ENCODE measurements around the gene FLT4.

Gene FLT4

DNA sequence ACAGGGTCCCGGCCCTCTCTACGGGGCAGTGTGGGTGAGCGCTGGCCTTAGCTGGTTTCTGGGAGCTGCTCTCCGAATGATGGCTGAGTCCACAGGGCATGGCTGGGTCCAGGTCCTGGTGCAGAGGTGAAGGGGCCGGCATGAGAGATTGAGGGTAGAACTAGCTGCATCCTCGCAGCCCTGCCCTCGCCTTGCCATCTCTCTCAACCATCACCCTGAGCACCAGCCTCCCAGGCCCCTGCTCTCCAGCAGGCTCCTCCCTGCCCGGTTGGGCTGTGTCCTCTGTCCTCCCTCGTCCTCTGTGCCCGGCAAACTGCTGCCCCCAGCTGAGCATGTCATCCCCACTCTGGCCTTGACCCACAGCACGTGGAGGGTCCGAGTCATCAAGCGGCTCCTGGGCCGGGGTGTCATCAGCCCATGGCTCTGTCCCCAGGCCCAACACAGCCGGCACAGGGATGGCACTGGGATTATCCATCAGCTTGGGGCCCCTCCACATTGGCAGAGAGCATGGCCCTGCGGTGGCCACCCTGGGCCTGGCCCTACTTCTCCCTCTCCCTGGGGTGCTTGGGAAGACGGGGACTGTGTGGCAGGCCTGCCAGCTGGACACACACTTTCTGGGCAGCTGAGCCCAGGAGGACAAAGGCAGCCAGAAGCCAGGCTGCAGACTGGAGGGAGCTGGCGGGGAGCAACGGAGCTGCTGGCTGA lies 8.4 kb downstream of the FLT4 start:
- no peak for DNase-seq

DNA sequence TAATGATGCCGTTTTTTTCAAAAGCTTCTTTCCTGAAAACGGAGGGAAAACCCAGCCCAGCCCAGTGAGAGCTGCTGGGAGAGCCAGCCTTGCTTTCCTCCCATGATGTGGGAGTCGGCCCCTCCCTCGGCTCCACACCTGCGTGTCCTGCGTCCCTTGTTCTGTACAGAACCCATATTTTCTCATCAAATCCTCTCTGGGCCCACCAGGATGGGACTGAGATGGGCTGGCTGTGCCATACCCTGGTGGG lies 8.9 kb downstream of the FLT4 start:
- DNase-seq, result no peak

- no peak for DNase-seq
Measured at GRCh38 chr5:180639741-180640610, 9.4 kb downstream of the FLT4 start.

DNA sequence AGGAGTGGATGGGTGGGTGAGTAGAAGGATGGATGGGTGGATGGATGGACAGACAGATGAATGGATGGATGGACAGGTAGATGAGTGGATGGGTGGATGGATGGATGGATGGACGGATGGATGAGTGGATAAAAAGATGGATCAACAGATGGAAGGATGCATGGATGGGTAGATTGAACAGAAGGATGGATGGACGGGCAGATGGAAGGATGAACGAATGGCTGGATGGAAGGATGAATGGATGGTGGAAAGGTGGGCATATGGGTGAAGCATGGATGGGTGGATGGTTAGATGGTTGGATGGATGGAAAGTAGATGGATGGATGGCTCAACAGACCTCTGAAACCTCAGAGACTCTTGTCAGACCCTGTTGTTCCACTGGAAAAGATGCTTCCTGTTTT lies 10.1 kb downstream of the FLT4 start:
- DNase-seq, result no peak

DNA sequence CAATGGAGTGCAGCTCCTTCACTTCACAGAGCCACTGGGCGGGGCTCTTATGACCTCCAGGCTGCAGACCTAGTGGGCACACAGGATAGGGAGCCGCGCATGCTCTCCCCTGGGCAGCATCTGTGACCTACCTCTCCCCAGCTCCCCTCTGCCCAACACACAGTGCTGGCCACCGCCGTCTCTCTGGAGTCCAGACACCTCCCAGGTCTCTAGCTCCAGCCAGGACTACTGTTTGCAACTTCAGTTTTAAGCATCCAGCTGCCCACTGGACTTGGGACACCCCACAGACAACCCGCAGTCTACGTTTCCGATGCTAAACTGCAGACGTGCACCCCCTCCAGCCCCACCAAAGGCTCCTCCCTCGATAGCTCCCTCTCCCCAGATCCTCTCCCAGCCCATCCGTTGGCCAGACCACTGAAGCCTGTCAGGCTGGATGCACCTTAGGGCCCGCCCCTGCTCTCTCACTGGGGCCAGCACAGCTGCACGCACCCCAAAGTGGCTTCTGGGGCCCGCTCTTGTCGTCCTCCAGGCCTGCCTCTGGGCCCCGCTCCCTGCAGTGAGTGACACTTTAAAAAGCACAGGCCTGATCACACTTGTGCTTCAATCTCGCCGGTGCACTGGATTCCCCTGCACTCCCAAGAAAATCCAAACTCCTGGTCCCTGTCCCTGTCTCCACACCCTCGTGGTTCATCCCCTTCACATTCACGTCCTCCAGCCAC lies 11.3 kb downstream of the FLT4 start:
- DNase-seq, result no peak

- no peak for DNase-seq
Measured at GRCh38 chr5:180636403-180637075, 12.9 kb downstream of the FLT4 start.

DNA sequence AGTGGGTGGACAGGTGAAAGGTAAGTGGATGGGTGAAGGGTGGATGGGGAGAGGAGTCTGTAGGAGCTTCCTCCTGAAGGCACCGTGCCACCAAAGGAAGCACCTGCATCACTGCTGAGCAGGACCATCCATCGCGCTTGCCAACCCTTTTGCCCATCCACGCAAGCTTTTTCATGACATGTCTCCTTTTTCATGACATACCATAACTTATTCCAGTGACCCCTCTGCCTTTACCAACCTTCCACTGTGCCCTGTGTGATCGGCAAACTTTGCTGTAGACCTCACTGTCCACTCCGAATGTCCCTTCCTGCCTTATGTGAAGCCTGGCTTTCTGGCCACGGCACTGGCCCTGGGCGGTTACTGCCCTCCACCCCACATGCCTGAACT lies 13.4 kb downstream of the FLT4 start:
- no peak for DNase-seq

DNA sequence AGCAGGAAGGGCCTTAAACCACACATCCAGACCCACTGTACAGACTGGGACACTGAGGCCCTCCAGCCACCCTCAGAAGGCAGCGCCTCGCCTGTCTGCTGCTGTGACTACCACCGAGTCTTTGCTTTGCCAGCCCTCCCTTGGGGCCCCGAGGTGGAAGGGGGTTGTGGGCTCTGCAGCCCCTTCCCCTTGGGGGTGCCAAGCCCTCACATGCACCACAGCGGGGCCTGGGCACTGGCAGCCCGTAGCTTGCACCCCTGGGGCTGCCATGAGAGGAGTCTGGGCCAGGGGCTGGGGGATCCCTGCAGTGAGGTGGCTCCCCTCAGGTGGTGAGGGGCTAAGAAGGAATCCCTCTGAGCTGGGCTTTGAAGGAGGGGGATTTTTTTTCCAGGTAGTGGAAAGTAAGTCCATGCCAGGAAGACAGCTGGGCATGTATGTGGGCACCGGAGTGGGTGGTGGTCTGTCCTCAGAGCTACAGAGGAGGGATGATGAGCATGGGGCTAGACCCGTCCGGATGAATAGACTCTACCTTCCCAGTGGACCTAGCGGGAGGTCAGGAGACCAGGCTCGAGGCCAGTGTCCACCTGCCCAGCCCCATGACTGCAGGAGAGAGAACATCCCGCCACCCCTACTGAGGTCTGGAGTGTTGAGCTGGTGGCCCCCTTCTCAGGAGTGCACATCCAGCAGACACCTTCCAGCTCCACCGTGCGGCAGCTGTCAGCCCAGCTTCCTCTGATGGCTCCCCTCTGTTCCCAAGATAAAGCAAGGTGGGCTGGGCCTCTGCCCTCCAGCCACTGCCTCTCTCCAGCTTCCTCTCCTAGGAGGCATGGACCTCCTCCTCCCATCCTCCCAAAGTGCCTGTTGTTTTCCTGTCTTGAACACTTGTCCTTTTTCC lies 15.9 kb downstream of the FLT4 start:
- DNase-seq, result no peak

GRCh38 chr5:180632768-180633167 lies 16.6 kb downstream of the FLT4 start:
- no peak for DNase-seq

- peak; percentile 51 for DNase-seq
Measured at GRCh38 chr5:180631549-180632383, 17.6 kb downstream of the FLT4 start.

DNA sequence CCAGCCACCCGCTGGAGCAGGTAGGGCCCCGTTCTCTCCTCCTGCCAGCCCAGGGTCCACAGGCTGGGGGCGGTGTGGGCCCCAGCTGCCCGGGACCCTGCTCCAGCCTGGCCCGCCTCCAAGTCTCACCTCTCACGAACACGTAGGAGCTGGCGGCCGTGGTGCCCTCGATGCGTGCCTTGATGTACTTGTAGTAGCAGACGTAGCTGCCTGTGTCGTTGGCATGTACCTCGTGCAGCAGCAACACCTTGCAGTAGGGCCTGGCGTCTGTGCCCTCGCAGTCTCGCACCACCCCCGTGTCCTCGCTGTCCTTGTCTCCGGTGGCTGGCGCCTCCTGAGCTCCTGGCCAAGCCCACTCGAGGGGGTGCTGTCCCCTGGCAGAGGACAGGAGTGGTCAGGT lies 19.0 kb downstream of the FLT4 start:
- DNase-seq, result no peak

DNA sequence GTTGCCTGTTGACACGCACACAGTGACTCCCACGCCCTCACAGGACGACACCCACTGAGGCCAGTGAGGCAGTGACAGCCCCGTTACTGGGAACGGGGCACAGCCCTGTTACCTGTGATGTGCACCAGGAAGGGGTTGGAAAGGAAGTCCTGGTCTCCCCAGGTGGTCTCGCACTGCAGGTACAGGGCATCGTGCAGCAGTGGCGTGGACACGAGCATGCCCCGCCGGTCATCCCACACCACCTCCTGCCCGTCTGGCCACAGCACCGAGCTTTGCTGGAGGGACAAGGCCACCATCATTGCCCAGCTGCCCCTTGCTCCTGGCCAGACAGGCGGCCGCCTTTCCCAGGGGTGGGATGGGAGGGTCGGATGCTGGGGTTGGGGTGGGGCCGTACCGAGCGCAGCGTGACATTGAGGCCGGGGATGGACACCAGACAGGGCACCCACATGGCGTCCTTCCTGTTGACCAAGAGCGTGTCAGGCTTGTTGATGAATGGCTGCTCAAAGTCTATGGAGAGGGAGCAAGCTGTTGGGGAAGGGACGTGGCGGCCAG lies 19.5 kb downstream of the FLT4 start:
- no peak for DNase-seq

DNA sequence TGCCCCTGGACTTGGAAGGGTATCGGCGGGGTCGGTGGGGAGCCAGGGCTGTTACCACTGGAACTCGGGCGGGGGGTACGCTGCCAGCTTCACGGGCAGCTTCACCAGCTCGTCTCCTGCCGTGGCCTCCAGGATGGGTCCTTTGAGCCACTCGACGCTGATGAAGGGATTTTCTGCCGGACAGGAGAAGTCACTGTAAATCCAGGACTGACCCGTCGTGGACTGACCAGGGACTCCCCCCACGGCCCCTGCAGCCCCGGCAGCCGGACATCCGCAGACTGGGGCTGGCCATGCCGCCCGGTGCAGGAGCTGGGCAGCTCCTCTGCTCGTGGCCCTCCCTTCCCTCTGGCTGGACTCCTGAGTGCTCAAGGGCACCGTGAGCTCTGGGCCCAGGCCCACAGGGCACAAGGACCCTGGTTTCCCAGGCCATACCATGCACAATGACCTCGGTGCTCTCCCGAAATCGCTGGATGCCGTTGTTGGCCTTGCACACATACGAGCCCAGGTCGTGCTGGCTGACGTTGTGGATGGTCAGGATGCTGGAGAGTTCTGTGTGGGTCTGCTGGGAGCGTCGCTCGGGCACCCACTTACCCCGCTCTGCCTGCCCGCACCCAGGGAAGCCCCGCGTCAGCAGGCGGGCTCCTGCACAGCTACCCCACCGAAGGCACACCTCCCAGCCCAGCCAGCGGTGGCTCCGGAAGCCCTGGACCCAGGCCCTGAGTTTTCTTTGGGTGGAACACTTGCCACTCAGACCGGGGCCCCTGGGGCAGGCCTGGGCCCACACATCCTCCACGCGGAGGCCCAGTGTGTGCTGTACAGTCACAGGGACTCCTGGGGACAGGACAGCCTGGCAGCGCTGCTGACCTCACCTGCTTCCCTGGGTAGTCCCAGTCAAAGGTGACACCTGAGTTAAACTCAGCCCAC lies 20.3 kb downstream of the FLT4 start:
- no peak for DNase-seq

GRCh38 chr5:180628211-180628610 lies 21.2 kb downstream of the FLT4 start:
- DNase-seq, result no peak

DNA sequence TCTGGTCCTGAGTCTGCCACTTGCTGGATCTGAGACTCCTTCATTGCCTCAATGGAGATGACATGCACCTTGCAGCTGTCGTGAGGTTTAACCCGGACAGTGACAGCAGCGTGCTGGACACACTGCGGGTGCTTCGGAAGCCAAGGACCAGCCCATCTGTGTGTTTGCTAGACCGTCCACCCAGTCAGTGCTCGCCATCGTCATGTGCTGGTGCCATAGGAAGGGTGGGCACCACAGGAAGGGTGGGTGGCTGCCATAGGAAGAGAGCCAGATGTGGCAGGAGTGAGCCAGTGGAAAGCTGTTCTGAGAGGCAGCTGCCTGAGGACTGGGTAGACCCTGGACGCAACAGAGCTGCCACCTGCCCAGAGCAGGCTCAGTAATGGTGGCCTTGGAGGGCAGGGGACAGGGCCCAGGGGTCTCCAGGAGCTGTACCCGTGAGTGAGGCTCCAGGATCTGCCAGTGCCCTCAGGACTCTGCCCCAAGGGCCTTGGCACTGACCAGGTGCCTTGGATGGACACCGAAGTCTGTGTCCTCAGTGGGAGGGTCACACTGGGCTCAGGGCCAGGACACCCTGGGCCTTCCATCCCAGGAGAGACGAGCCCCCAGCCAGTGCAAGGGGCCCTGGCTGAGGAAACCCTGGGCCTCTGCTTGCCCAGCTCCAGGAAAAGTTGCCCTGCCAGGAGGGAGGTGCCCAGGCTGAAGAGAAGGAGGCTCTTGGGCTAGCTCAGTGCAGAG lies 21.8 kb downstream of the FLT4 start:
- no peak for DNase-seq

- DNase-seq, result no peak
Measured at GRCh38 chr5:180626661-180627385, 22.6 kb downstream of the FLT4 start.

- no peak for DNase-seq
Measured at GRCh38 chr5:180625791-180626660, 23.4 kb downstream of the FLT4 start.

Data from NCI-H2171 treated with DMSO at 0.1 percent for 48 hours (cell line).